ENCODE results near the gene TBC1D22A.

TBC1D22A gene

GRCh38 chr22:47122441-47123000, 360.1 kb downstream of the TBC1D22A start:
- Histone ChIP-seq H3K9ac (no peak overlapping the region), H3K4me1 (peaks cover 0 to 11% (median 0%) of the 10 kb centered on the region in 10 experiments; a peak in 1 of 20 replicates), H3K4me2 (no peak overlapping the region), H3K4me3 (no peak overlapping the region), H3K36me3 (peaks cover 0 to 7% (median 0%) of the 10 kb centered on the region in 11 experiments; a peak in 1 of 22 replicates), H3K27me3 (no peaks in the 10 kb centered on the region), H3K9me3 (replicated peaks in 1 of 11) (no peaks in the 10 kb centered on the region), H3K27ac (no peak overlapping the region), H4K20me1 (peaks cover 0 to 53% (median 10%) of the 10 kb centered on the region in 11 experiments; a peak in 11 of 22 replicates)
- TF ChIP-seq Cebpa-rat (IDR thresholded peaks at IDR 0.05) = no peak

GRCh38 chr22:47123006-47123826, 360.8 kb downstream of the TBC1D22A start:
- no peak for TF ChIP-seq Cebpa-rat (IDR thresholded peaks at IDR 0.05)
- Histone ChIP-seq H3K4me1 (peaks cover 0 to 11% (median 0%) of the 10 kb centered on the region in 10 experiments; a peak in 1 of 20 replicates), H3K9ac (no peak overlapping the region), H3K4me2 (no peak overlapping the region), H3K9me3 (replicated peaks in 1 of 11) (no peaks in the 10 kb centered on the region), H3K4me3 (no peak overlapping the region), H3K27ac (no peak overlapping the region), H4K20me1 (peaks cover 0 to 53% (median 10%) of the 10 kb centered on the region in 11 experiments; a peak in 11 of 22 replicates), H3K27me3 (no peaks in the 10 kb centered on the region), H3K36me3 (peaks cover 0 to 7% (median 0%) of the 10 kb centered on the region in 11 experiments; a peak in 1 of 22 replicates)

GRCh38 chr22:47123827-47124442, 361.5 kb downstream of the TBC1D22A start:
- Histone ChIP-seq H3K9me3 (replicated peaks in 1 of 11) (no peaks in the 10 kb centered on the region), H3K9ac (no peak overlapping the region), H3K4me2 (no peak overlapping the region), H4K20me1 (peaks cover 0 to 53% (median 10%) of the 10 kb centered on the region in 11 experiments; a peak in 11 of 22 replicates), H3K4me3 (no peak overlapping the region), H3K4me1 (peaks cover 0 to 11% (median 0%) of the 10 kb centered on the region in 10 experiments; a peak in 1 of 20 replicates), H3K27ac (no peak overlapping the region; a peak in 1 of 22 replicates), H3K27me3 (no peaks in the 10 kb centered on the region), H3K36me3 (peaks cover 0 to 11% (median 0%) of the 10 kb centered on the region in 11 experiments; a peak in 5 of 22 replicates)
- TF ChIP-seq Cebpa-rat (IDR thresholded peaks at IDR 0.05) = no peak

GRCh38 chr22:47124451-47124881, 362.0 kb downstream of the TBC1D22A start:
- H3K4me3 ChIP-seq = no peak overlapping the region
- no peak overlapping the region for H3K27ac ChIP-seq
- no peaks in the 10 kb centered on the region for H3K9me3 ChIP-seq (replicated peaks in 1 of 11)
- H3K4me1 ChIP-seq = peaks cover 0 to 11% (median 0%) of the 10 kb centered on the region in 10 experiments; a peak in 6 of 20 replicates
- peaks cover 0 to 12% (median 0%) of the 10 kb centered on the region in 11 experiments; a peak in 5 of 22 replicates for H3K36me3 ChIP-seq
- no peaks in the 10 kb centered on the region for H3K27me3 ChIP-seq
- TF ChIP-seq Cebpa-rat (IDR thresholded peaks at IDR 0.05) = no peak
- no peak overlapping the region for H3K4me2 ChIP-seq
- H3K9ac ChIP-seq = no peak overlapping the region
- peaks cover 0 to 53% (median 11%) of the 10 kb centered on the region in 11 experiments; a peak in 11 of 22 replicates for H4K20me1 ChIP-seq

GRCh38 chr22:47124961-47125360, 362.5 kb downstream of the TBC1D22A start:
- peaks cover 0 to 56% (median 15%) of the 10 kb centered on the region in 11 experiments; a peak in 11 of 22 replicates for H4K20me1 ChIP-seq

GRCh38 chr22:47125603-47126002, 363.2 kb downstream of the TBC1D22A start:
- Histone ChIP-seq H4K20me1 (peaks cover 0 to 62% (median 15%) of the 10 kb centered on the region in 11 experiments; a peak in 11 of 22 replicates), H3K27me3 (no peaks in the 10 kb centered on the region), H3K9ac (no peak overlapping the region), H3K4me1 (peaks cover 0 to 13% (median 0%) of the 10 kb centered on the region in 10 experiments; a peak in 6 of 20 replicates), H3K4me3 (no peak overlapping the region), H3K9me3 (replicated peaks in 1 of 11) (no peaks in the 10 kb centered on the region), H3K4me2 (no peak overlapping the region), H3K36me3 (peaks cover 0 to 12% (median 0%) of the 10 kb centered on the region in 11 experiments; a peak in 5 of 22 replicates), H3K27ac (no peak overlapping the region)
- no peak for TF ChIP-seq Cebpa-rat (IDR thresholded peaks at IDR 0.05)

More at GRCh38 chr22:47124961-47125360, 362.5 kb downstream of the TBC1D22A start:
- peaks cover 0 to 11% (median 0%) of the 10 kb centered on the region in 10 experiments; a peak in 6 of 20 replicates for H3K4me1 ChIP-seq
- H3K9me3 ChIP-seq (replicated peaks in 1 of 11) = no peaks in the 10 kb centered on the region
- H3K9ac ChIP-seq = no peak overlapping the region
- H3K27me3 ChIP-seq = no peaks in the 10 kb centered on the region
- no peak overlapping the region for H3K4me2 ChIP-seq
- peaks cover 0 to 12% (median 0%) of the 10 kb centered on the region in 11 experiments; a peak in 5 of 22 replicates for H3K36me3 ChIP-seq
- H3K4me3 ChIP-seq = no peak overlapping the region
- no peak for TF ChIP-seq Cebpa-rat (IDR thresholded peaks at IDR 0.05)
- no peak overlapping the region for H3K27ac ChIP-seq

- no peak overlapping the region for H3K9ac ChIP-seq
- no peaks in the 10 kb centered on the region for H3K27me3 ChIP-seq
- peaks cover 0 to 70% (median 15%) of the 10 kb centered on the region in 11 experiments; a peak in 13 of 22 replicates for H4K20me1 ChIP-seq
- H3K9me3 ChIP-seq (replicated peaks in 1 of 11) = no peaks in the 10 kb centered on the region
- TF ChIP-seq Cebpa-rat (IDR thresholded peaks at IDR 0.05) = no peak
- H3K4me3 ChIP-seq = no peak overlapping the region
- no peak overlapping the region for H3K27ac ChIP-seq
- H3K36me3 ChIP-seq = peaks cover 0 to 16% (median 0%) of the 10 kb centered on the region in 11 experiments; a peak in 5 of 22 replicates
- peaks cover 0 to 13% (median 2%) of the 10 kb centered on the region in 10 experiments; a peak in 6 of 20 replicates for H3K4me1 ChIP-seq
- no peak overlapping the region for H3K4me2 ChIP-seq
Observed at GRCh38 chr22:47126344-47126811, 363.9 kb downstream of the TBC1D22A start.

GRCh38 chr22:47127441-47127871, 365.0 kb downstream of the TBC1D22A start:
- no peak for TF ChIP-seq Cebpa-rat (IDR thresholded peaks at IDR 0.05)
- Histone ChIP-seq H3K4me2 (no peak overlapping the region), H4K20me1 (peaks cover 0 to 71% (median 20%) of the 10 kb centered on the region in 11 experiments; a peak in 12 of 22 replicates), H3K4me1 (peaks cover 0 to 13% (median 2%) of the 10 kb centered on the region in 10 experiments; a peak in 6 of 20 replicates), H3K27me3 (no peaks in the 10 kb centered on the region), H3K4me3 (no peak overlapping the region), H3K9ac (no peak overlapping the region), H3K27ac (no peak overlapping the region), H3K36me3 (peaks cover 0 to 16% (median 0%) of the 10 kb centered on the region in 11 experiments; a peak in 5 of 22 replicates), H3K9me3 (replicated peaks in 1 of 11) (no peaks in the 10 kb centered on the region)
